ENCODE results near the gene ETV3.

Gene ETV3

DNA sequence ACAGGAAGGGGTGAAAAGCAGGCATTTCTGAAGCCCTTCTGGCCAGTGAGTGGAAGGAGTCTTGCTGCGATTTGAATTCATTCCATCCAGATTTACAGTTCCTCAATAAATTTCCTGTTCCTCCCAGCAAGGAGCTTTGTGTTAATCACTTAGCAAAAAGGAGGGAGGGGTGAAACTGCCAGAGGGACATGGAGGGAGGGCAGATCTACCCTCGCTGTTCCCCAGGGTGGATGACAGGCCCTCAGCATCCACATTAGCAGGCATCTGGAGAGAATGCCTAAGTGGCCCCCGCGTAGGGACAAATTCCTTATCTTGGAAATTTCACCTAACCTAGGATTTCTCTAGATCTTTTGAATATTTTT is 1.2 kb downstream of the ETV3 start:
- no peak for DNase-seq

DNA sequence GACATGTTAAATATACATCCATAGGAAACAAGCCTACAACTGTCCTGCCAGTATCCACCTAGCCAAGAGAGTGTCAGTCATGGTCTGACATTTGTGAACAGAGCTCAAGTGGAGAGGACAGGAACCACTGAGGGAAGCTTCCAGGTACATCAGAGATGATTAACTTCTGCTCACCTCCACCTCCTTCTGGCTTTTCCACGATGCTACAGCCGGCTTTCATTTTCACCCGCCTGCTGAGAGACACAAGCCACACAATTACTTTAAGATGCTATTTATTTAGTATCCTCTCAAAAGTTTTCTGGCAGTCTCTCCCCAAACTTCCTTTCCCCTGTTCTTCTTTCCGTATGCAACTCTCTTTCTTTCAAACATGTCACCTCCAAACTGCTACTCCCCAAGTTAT is 2.1 kb downstream of the ETV3 start:
- DNase-seq = no peak

- no peak for DNase-seq
These were observed 2.5 kb downstream of the ETV3 start for GRCh38 chr1:157135646-157136045.

DNA sequence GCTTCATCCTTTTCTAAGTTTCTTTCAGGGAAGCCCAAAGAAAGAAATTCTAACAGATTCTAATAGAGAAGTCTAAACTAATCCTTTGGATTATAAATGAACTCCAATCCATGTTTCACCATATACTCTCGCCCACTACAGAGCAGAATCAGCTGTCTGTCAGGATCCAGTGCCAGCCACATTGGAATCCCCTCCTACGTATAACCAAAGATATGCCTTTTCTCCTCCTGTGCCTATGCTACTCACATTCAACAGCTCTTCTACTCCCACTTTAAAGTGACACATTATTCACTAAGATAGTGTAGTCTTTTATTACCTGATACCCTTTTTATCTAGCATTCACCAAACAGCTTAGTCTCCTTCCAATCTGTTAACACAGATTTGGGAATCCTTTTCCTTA is 3.1 kb downstream of the ETV3 start:
- DNase-seq = no peak

DNA sequence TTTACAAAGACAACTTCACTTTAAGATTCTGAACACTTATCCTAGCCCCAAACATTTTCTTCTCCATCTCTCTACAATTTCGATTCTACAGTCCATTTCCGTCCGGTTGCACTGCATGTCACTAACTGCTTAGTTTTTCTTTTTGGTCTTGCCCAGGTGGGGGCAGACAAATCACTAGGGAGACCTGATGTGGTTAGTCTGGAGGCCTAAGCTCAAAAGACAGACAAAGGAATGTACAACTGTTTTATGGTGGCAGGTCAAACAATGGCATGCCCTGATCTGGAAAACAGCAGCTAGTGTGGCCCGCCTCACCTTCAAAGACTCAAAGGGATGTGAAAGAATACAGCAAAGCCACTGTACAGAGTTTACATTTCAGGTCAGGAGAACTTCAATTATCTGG is 3.8 kb downstream of the ETV3 start:
- no peak for DNase-seq

GRCh38 chr1:157133426-157133825 is 4.8 kb downstream of the ETV3 start:
- DNase-seq = no peak

GRCh38 chr1:157132616-157133167 is 5.5 kb downstream of the ETV3 start:
- no peak for DNase-seq

DNA sequence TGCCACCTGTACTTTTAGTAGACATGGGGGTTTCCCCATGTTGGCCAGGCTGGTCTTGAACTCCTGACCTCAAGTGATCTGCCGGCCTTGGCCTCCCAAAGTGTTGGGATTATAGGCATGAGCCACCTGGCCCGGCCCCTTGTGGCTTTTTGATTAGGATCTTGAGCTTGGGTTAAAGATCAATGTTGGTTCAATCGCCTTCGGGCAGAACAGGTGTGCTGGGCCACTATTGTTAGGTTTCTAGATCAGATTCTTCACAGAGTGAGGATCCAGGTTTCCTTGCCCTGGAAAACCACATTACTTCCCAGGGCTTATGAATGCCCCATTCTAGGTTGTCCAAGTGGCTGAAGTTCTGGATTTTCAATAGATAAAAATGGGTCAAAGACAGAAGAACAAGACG is 6.1 kb downstream of the ETV3 start:
- no peak for DNase-seq

- DNase-seq = no peak
These were observed 6.9 kb downstream of the ETV3 start for GRCh38 chr1:157131281-157131680.

DNA sequence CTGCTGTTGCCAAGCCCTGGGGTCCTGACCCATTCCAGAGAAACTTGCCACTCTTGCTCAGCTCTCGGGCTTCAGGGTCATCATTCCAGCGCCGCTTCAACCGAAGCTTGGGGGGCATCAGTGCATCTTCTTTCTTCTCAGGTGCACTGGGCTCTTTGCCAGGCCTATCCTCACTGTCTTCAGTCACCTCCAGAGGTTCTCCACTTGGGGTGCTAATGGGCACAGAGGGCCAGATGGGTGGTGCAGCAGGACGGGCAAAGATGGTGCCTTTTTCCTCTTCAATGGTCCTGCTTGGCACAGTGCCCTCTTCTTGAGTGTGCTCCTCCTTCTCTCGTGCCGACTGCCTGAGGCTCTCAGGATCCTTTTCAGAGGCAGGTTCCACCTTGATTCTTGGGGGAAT is 13.3 kb downstream of the ETV3 start:
- DNase-seq = no peak

DNA sequence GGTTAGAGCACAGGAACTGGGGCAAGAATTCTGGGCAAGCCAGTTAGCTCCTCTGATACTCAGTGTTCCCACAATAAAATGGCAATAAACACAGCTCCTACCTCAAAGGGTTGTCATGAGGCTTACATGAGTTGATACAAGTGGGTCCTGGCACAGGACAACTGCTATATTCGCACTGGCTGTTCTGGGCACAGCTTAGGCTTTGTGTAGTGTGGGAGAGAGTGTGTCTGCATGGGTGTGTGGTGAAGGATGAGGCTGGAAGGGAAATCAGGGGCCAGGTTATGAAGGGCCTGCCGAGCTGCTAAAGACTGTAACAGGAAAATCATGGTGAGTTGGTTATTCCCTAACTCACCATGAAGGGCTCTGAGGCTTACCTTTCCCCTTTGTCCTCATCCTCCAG is 18.7 kb downstream of the ETV3 start:
- DNase-seq = no peak

- DNase-seq = no peak
These were observed 19.2 kb downstream of the ETV3 start for GRCh38 chr1:157119008-157119407.

DNA sequence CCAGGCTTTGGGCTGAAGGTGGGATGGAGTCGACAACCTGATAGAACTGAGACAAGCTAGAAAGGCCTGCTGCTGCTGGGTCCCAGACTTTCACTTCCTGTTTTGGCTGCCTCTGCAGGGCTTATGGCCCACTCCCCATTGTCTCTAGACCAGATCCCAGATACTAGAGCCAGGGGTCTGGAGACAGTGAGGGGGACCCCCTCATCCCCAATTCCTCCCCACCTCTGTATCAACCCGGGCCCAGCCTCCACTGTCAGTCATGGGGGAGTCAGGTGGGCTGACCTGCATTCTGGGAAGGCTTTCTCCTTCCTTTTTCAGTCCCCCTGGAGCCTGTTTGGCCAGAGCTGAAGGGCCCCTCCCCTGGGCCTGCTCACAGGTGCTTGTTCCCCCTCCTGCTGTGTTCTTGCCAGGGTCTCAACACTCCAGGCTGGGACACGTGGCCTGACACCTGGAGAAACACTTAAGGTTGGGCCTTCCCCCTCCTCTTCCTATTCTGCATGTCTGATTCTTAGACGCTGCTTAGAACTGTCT is 20.6 kb downstream of the ETV3 start:
- no peak for DNase-seq

DNA sequence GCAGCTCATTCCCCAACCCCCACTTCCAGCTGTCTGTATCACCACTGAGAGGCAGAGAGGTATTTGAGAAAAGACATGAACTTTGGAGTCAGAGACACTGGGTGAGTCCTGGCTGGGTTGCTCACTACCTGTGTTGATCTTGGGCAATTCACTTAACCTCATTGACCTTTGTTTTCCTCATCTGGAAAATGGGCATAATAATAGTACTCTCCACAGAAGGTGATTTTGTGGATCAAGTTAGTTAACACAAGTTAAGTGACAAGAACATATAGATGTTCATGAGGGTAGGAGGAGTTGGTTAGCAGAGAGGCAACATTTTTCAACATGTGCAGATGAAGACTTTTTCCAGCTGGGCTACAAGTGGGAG is 21.5 kb downstream of the ETV3 start:
- no peak for DNase-seq

- DNase-seq = no peak
These were observed 22.1 kb downstream of the ETV3 start for GRCh38 chr1:157115851-157116736.

- DNase-seq = no peak
These were observed 22.8 kb downstream of the ETV3 start for GRCh38 chr1:157115429-157115838.

DNA sequence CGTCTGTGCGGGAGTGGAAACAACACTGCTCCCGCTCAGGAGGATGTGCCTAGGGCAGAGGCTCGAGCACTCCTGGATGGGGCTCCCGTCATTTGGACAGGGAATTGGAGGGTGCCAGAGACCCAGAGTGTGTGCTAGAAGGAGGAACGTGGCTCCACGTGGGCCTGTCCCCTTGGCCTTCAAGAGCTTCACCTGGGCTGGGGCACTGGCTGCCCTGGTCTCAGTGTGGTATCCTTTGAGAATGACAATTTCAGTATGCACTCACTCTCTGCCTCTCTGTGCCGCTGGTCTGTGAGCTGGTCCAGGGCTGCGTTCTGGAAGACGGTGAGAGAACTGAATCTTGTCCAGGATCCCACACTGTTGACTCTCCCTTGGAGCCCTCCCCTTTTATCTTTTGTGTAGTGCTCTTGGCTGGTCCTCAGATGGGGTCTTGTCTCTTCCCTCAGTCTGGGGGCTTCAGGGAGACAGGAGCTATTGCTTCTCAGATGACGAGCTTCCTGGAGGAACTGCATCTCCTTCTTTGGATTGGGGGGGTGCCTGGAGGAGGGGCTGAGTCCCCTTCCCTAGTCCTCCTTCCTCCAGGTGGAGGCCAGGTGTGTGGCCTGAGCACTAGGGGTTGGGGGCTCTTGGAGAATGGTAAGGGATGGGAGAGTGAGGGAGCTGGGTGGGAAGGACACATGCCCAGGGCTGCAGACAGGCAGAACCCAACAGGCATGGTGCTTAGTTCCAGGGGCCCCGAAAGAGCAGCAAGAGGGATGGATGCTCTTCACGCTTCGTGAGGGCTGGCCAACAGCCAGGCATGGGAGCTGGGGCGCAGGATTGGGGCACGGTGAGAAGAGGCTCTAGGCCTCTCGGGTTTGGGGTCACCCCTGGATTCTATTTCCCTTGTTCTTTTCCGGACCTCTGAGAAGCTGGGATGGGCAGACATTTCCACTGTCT is 23.7 kb downstream of the ETV3 start:
- DNase-seq = no peak

GRCh38 chr1:157113631-157114030 is 24.6 kb downstream of the ETV3 start:
- DNase-seq = no peak

DNA sequence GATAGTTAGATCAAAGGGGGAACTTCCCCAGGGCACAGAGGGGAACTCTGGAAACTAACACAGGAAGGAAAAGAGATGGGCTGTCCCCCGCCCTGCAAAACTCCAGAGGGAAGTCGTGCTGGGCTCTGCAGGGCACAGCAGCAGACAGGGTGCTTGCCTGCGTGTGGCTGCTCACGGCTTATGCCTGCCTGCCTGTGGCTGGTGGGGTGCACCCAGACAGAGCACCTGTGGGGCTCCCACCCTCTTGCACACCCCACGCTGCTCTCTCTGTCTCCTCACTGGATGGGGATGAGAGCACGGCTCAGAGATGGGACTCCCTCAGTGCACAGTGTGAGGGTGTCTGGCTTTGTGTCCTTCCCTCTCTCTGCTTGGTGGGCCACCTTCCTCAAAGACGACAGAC is 25.1 kb downstream of the ETV3 start:
- no peak for DNase-seq

- DNase-seq = no peak
These were observed 25.9 kb downstream of the ETV3 start for GRCh38 chr1:157112186-157112867.

DNA sequence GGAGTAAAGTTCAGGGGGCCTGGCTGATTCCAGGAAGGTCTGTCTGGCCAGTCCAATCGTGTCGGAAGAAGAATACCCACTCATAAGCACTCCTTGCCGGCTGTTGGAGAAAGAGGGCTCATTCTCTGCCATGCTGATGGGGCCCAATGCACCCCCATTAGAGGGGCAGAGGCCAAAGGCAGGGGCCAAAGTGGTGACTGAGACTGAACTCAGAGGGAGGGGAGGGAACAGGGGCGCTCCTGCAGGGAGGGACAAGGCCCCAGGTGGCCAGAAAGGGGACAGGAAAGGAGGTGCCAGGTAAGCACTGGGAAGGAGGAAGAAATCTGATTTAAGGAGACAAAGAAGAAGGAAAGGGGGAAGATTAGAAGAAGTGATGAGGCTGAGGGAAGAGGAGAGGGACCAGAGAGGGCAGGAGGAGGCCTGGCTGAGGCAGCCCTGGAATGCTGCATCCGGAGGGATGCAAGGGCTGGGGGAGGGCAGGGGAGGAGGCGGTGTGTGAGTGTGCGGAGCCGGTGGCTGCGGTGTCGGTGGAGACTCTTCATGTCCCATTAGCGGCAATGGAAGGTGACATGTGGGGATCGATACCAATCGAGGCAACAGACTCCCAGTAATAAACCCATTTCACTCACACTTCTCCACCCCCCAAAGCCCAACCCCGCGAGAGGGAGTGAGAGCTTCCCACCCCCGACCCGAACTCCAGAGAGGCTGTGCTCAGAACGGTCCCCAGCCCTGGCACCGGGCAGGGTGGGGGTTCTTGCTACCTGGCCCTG is 26.6 kb downstream of the ETV3 start:
- no peak for DNase-seq

GRCh38 chr1:157110686-157111085 is 27.5 kb downstream of the ETV3 start:
- DNase-seq = no peak

Data from NCI-H1092 (cell line).